D341Med (cell line): Measurements from ENCODE around the gene FMN2.

Experiments
- DNase-seq: peaks from one replicate; pipeline ENCODE4 v3.0.0; 2012; ENCODE audit warnings: low spot score

FMN2 gene

GRCh38 chr1:240491796-240492195, 400.1 kb downstream of the FMN2 start:
- no peak for DNase-seq

GRCh38 chr1:240492832-240493440, 401.3 kb downstream of the FMN2 start:
- peak; percentile 40 for DNase-seq

- no peak for DNase-seq
Measured at GRCh38 chr1:240495601-240496000, 403.9 kb downstream of the FMN2 start.

GRCh38 chr1:240496356-240496755, 404.7 kb downstream of the FMN2 start:
- DNase-seq = no peak

GRCh38 chr1:240496941-240497340, 405.3 kb downstream of the FMN2 start:
- DNase-seq = no peak

GRCh38 chr1:240497908-240498307, 406.2 kb downstream of the FMN2 start:
- no peak for DNase-seq

GRCh38 chr1:240498335-240498734, 406.7 kb downstream of the FMN2 start:
- DNase-seq = no peak

GRCh38 chr1:240499012-240499411, 407.3 kb downstream of the FMN2 start:
- no peak for DNase-seq

GRCh38 chr1:240500647-240501046, 409.0 kb downstream of the FMN2 start:
- no peak for DNase-seq

GRCh38 chr1:240501115-240501514, 409.4 kb downstream of the FMN2 start:
- no peak for DNase-seq

- DNase-seq = no peak
Measured at GRCh38 chr1:240503036-240503435, 411.4 kb downstream of the FMN2 start.

- DNase-seq = no peak
Measured at GRCh38 chr1:240503558-240503957, 411.9 kb downstream of the FMN2 start.

- DNase-seq = no peak
Measured at GRCh38 chr1:240506176-240506575, 414.5 kb downstream of the FMN2 start.

GRCh38 chr1:240508201-240508600, 416.5 kb downstream of the FMN2 start:
- DNase-seq = no peak

GRCh38 chr1:240508950-240509349, 417.3 kb downstream of the FMN2 start:
- no peak for DNase-seq

- DNase-seq = no peak
Measured at GRCh38 chr1:240511789-240512188, 420.1 kb downstream of the FMN2 start.

- no peak for DNase-seq
Measured at GRCh38 chr1:240515505-240515904, 423.8 kb downstream of the FMN2 start.

- DNase-seq = no peak
Measured at GRCh38 chr1:240516069-240516468, 424.4 kb downstream of the FMN2 start.

- no peak for DNase-seq
Measured at GRCh38 chr1:240517891-240518290, 426.2 kb downstream of the FMN2 start.

- no peak for DNase-seq
Measured at GRCh38 chr1:240522122-240522822, 430.6 kb downstream of the FMN2 start.

- no peak for DNase-seq
Measured at GRCh38 chr1:240524356-240525069, 432.8 kb downstream of the FMN2 start.
